ENCODE results near the gene ADRA1B.

DNA sequence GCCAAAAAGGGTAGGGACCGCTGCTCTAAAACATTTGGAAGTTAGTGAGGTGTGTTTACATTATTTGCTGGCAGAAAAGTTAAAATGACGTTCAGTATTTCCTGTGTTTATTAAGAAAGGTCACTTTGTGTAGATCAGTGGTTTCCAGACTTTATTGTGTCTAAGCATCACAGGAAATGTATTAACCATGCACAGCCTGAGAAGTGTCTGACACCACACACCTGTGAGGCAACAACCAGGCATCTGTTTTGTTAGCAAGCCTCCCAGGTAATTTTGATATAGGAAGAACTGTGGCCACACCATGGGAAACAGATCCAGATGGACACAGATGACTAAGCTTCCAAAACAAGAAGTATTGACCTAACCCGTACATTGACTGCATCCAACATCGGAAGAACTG is 104.7 kb downstream of the ADRA1B start:
- TF ChIP-seq CEBPB (IDR thresholded peaks at IDR 0.05), result no peak
- no peak for TF ChIP-seq CREB1 (IDR thresholded peaks at IDR 0.05; ENCODE audit: low read depth)
- no peak for TF ChIP-seq TAF1 (IDR thresholded peaks at IDR 0.05; ENCODE audit: low read depth)
- TF ChIP-seq EGR1 (IDR thresholded peaks at IDR 0.05), result no peak
- no peak for TF ChIP-seq RAD21 (IDR thresholded peaks at IDR 0.05; ENCODE audit: low read depth)
- TF ChIP-seq, protein P1, sequence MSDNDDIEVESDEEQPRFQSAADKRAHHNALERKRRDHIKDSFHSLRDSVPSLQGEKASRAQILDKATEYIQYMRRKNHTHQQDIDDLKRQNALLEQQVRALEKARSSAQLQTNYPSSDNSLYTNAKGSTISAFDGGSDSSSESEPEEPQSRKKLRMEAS (IDR thresholded peaks at IDR 0.05), result no peak
- TF ChIP-seq, protein P2, sequence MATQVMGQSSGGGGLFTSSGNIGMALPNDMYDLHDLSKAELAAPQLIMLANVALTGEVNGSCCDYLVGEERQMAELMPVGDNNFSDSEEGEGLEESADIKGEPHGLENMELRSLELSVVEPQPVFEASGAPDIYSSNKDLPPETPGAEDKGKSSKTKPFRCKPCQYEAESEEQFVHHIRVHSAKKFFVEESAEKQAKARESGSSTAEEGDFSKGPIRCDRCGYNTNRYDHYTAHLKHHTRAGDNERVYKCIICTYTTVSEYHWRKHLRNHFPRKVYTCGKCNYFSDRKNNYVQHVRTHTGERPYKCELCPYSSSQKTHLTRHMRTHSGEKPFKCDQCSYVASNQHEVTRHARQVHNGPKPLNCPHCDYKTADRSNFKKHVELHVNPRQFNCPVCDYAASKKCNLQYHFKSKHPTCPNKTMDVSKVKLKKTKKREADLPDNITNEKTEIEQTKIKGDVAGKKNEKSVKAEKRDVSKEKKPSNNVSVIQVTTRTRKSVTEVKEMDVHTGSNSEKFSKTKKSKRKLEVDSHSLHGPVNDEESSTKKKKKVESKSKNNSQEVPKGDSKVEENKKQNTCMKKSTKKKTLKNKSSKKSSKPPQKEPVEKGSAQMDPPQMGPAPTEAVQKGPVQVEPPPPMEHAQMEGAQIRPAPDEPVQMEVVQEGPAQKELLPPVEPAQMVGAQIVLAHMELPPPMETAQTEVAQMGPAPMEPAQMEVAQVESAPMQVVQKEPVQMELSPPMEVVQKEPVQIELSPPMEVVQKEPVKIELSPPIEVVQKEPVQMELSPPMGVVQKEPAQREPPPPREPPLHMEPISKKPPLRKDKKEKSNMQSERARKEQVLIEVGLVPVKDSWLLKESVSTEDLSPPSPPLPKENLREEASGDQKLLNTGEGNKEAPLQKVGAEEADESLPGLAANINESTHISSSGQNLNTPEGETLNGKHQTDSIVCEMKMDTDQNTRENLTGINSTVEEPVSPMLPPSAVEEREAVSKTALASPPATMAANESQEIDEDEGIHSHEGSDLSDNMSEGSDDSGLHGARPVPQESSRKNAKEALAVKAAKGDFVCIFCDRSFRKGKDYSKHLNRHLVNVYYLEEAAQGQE (IDR thresholded peaks at IDR 0.05; ENCODE audit: low read depth), result no peak
- no peak for TF ChIP-seq EP300 (IDR thresholded peaks at IDR 0.05; ENCODE audit: borderline replicate concordance)
- no peak for TF ChIP-seq ZBTB7A (IDR thresholded peaks at IDR 0.05; ENCODE audit: low read depth)
- no peak for TF ChIP-seq TCF12 (IDR thresholded peaks at IDR 0.05; ENCODE audit: low read depth)
- no peak for TF ChIP-seq TEAD4 (IDR thresholded peaks at IDR 0.05)
- no peak for TF ChIP-seq YY1 (IDR thresholded peaks at IDR 0.05; ENCODE audit: low read depth)
- TF ChIP-seq FOXM1 (IDR thresholded peaks at IDR 0.05; ENCODE audit: borderline replicate concordance, low read depth), result no peak
